BLaER1 (cell line): ENCODE measurements around the gene TBC1D19.
A peak's percentile ranks its signal among the peaks of the same experiment; 100 is the strongest.

Experiments
- H3K27ac ChIP-seq: shearing (Covaris generic); formaldehyde crosslinking; 2 replicates; pipeline ENCODE4 v1.8.1; 2022
- H3K27me3 ChIP-seq: shearing (Covaris generic); formaldehyde crosslinking; 2 replicates; pipeline ENCODE4 v1.8.1; 2022
- H3K36me3 ChIP-seq: shearing (Covaris generic); formaldehyde crosslinking; 2 replicates; pipeline ENCODE4 v1.8.1; 2022
- H3K4me1 ChIP-seq: shearing (Covaris generic); formaldehyde crosslinking; 2 replicates; pipeline ENCODE4 v1.8.1; 2022
- H3K4me2 ChIP-seq: shearing (Covaris generic); formaldehyde crosslinking; 2 replicates; pipeline ENCODE4 v1.8.1; 2022
- H3K4me3 ChIP-seq: shearing (Covaris generic); formaldehyde crosslinking; 2 replicates; pipeline ENCODE4 v1.8.1; 2022
- H3K9ac ChIP-seq: shearing (Covaris generic); formaldehyde crosslinking; 2 replicates; pipeline ENCODE4 v1.8.1; 2022
- H3K9me3 ChIP-seq: shearing (Covaris generic); formaldehyde crosslinking; 2 replicates; pipeline ENCODE4 v1.8.1; 2022
- H4K20me1 ChIP-seq: shearing (Covaris generic); formaldehyde crosslinking; 2 replicates; pipeline ENCODE4 v1.8.1; 2022
- Cebpa-rat ChIP-seq: shearing (Covaris generic); IDR thresholded peaks from 2 replicates; pipeline ENCODE4 v1.8.1; 2022

Gene TBC1D19

GRCh38 chr4:26764231-26764630, 180.3 kb downstream of the TBC1D19 start:
- H3K4me2 ChIP-seq = no peak overlapping the region
- no peak for TF ChIP-seq Cebpa-rat
- H3K9me3 ChIP-seq = no peaks in the 10 kb centered on the region

GRCh38 chr4:26765515-26765914, 181.6 kb downstream of the TBC1D19 start:
- Histone ChIP-seq H3K36me3 (no peaks in the 10 kb centered on the region), H4K20me1 (no peaks in the 10 kb centered on the region), H3K9me3 (no peaks in the 10 kb centered on the region), H3K9ac (no peak overlapping the region), H3K4me3 (no peak overlapping the region), H3K4me1 (peaks cover 6% of the 10 kb centered on the region; the same call in 1 of the 2 replicates), H3K4me2 (peak overlapping the region; percentile 15; the same call in 1 of the 2 replicates), H3K27ac (no peak overlapping the region), H3K27me3 (no peaks in the 10 kb centered on the region)
- no peak for TF ChIP-seq Cebpa-rat

More at GRCh38 chr4:26764231-26764630, 180.3 kb downstream of the TBC1D19 start:
- H3K27ac ChIP-seq = no peak overlapping the region
- no peaks in the 10 kb centered on the region for H3K27me3 ChIP-seq
- peaks cover 6% of the 10 kb centered on the region; the same call in 1 of the 2 replicates for H3K4me1 ChIP-seq
- H3K4me3 ChIP-seq = no peak overlapping the region
- no peaks in the 10 kb centered on the region for H3K36me3 ChIP-seq
- no peaks in the 10 kb centered on the region for H4K20me1 ChIP-seq
- no peak overlapping the region for H3K9ac ChIP-seq

- H3K4me1 ChIP-seq = peaks cover 6% of the 10 kb centered on the region; the same call in 1 of the 2 replicates
- no peak overlapping the region for H3K9ac ChIP-seq
- H3K9me3 ChIP-seq = no peaks in the 10 kb centered on the region
- no peaks in the 10 kb centered on the region for H3K27me3 ChIP-seq
- no peak overlapping the region for H3K27ac ChIP-seq
- H3K4me3 ChIP-seq = no peak overlapping the region
- no peaks in the 10 kb centered on the region for H3K36me3 ChIP-seq
- no peak overlapping the region for H3K4me2 ChIP-seq
- no peaks in the 10 kb centered on the region for H4K20me1 ChIP-seq
- no peak for TF ChIP-seq Cebpa-rat
These were observed 182.3 kb downstream of the TBC1D19 start for GRCh38 chr4:26766141-26766540.

- no peak for TF ChIP-seq Cebpa-rat
- Histone ChIP-seq H3K9ac (no peak overlapping the region), H3K4me1 (peaks cover 14% of the 10 kb centered on the region), H3K4me3 (no peak overlapping the region), H3K27ac (no peak overlapping the region), H3K9me3 (peaks cover 28% of the 10 kb centered on the region), H3K36me3 (peaks cover 10% of the 10 kb centered on the region; the same call in 1 of the 2 replicates), H3K4me2 (peak overlapping the region; percentile 29; the same call in 1 of the 2 replicates), H4K20me1 (no peaks in the 10 kb centered on the region), H3K27me3 (no peaks in the 10 kb centered on the region)
These were observed 188.4 kb downstream of the TBC1D19 start for GRCh38 chr4:26772096-26772873.

GRCh38 chr4:26779224-26779623, 195.3 kb downstream of the TBC1D19 start:
- Histone ChIP-seq H3K4me3 (no peak overlapping the region), H3K4me2 (no peak overlapping the region), H4K20me1 (no peaks in the 10 kb centered on the region), H3K9ac (no peak overlapping the region), H3K36me3 (peaks cover 10% of the 10 kb centered on the region), H3K27me3 (no peaks in the 10 kb centered on the region), H3K27ac (no peak overlapping the region), H3K9me3 (peaks cover 44% of the 10 kb centered on the region), H3K4me1 (peaks cover 47% of the 10 kb centered on the region)
- TF ChIP-seq Cebpa-rat = no peak

GRCh38 chr4:26779674-26780073, 195.8 kb downstream of the TBC1D19 start:
- Histone ChIP-seq H3K4me1 (peaks cover 47% of the 10 kb centered on the region), H3K27ac (peak overlapping the region; percentile 66), H3K9ac (no peak overlapping the region)

GRCh38 chr4:26780539-26780938, 196.7 kb downstream of the TBC1D19 start:
- Histone ChIP-seq H3K4me2 (peak overlapping the region; percentile 66), H3K9me3 (peaks cover 32% of the 10 kb centered on the region), H3K36me3 (peaks cover 9% of the 10 kb centered on the region), H3K9ac (peak overlapping the region; percentile 6; the same call in 1 of the 2 replicates), H4K20me1 (no peaks in the 10 kb centered on the region), H3K4me3 (no peak overlapping the region; the same call in 1 of the 2 replicates), H3K27me3 (no peaks in the 10 kb centered on the region), H3K4me1 (peaks cover 41% of the 10 kb centered on the region), H3K27ac (peak overlapping the region; percentile 66)
- TF ChIP-seq Cebpa-rat = no peak

More at GRCh38 chr4:26779674-26780073, 195.8 kb downstream of the TBC1D19 start:
- Histone ChIP-seq H3K4me2 (peak overlapping the region; percentile 66), H4K20me1 (no peaks in the 10 kb centered on the region), H3K9me3 (peaks cover 40% of the 10 kb centered on the region), H3K4me3 (no peak overlapping the region), H3K27me3 (no peaks in the 10 kb centered on the region), H3K36me3 (peaks cover 9% of the 10 kb centered on the region)
- TF ChIP-seq Cebpa-rat = no peak

GRCh38 chr4:26782168-26782829, 198.4 kb downstream of the TBC1D19 start:
- Histone ChIP-seq H3K36me3 (peaks cover 6% of the 10 kb centered on the region), H3K4me3 (no peak overlapping the region), H4K20me1 (no peaks in the 10 kb centered on the region), H3K27ac (no peak overlapping the region), H3K27me3 (no peaks in the 10 kb centered on the region), H3K4me1 (peaks cover 57% of the 10 kb centered on the region), H3K4me2 (peak overlapping the region; percentile 51), H3K9ac (no peak overlapping the region), H3K9me3 (peaks cover 24% of the 10 kb centered on the region)
- TF ChIP-seq Cebpa-rat = no peak

- H4K20me1 ChIP-seq = no peaks in the 10 kb centered on the region
- peaks cover 19% of the 10 kb centered on the region for H3K9me3 ChIP-seq
- H3K4me3 ChIP-seq = no peak overlapping the region
- no peak overlapping the region for H3K4me2 ChIP-seq
- peaks cover 4% of the 10 kb centered on the region for H3K36me3 ChIP-seq
- peaks cover 63% of the 10 kb centered on the region for H3K4me1 ChIP-seq
- no peaks in the 10 kb centered on the region for H3K27me3 ChIP-seq
- no peak overlapping the region for H3K9ac ChIP-seq
- no peak for TF ChIP-seq Cebpa-rat
- H3K27ac ChIP-seq = no peak overlapping the region
These were observed 198.9 kb downstream of the TBC1D19 start for GRCh38 chr4:26782830-26783202.
